Body of pancreas (tissue), 4 donors: ENCODE data around the gene ARVCF.

Experiments
- CTCF ChIP-seq, 7 experiments: fragments of 450-650 bp in 4 of 7; fragments of 200-600 bp in 3 of 7; sonication (generic) in 3 of 7; IDR thresholded peaks; one replicate each; pipeline ENCODE4 v1.5.1; 2016 to 2019; ENCODE audit warnings: antibody characterized with exemption in 7 of 7
- POLR2A ChIP-seq, 3 donors: fragments of 450-650 bp; IDR thresholded peaks; one replicate each; pipeline ENCODE4 v1.6.1; 2016; ENCODE audit warnings: antibody characterized with exemption in 3 of 3, mild to moderate bottlenecking in 2 of 3

GRCh38 chr22:19962246-19962908, 54.2 kb downstream of the ARVCF start:
- peak; percentile 34 to 65 (median 55) for TF ChIP-seq CTCF (IDR thresholded peaks at IDR 0.05)
- no peak for TF ChIP-seq POLR2A (IDR thresholded peaks at IDR 0.05)
